ENCODE measurements around the gene ESYT2. TPM values are rescaled to one million over a fixed set of nuclear protein-coding genes. Genes with fewer than 3 reads are reported as not detected.

Gene ESYT2
- total RNA-seq, 1 donor from 2014 or later = 102 TPM

- Histone ChIP-seq H3K36me3 (peaks cover 72 to 100% of the 10 kb centered on the region in 2 donors), H3K4me1 (no peaks in the 10 kb centered on the region), H3K27me3 (no peaks in the 10 kb centered on the region), H3K27ac (no peak overlapping the region), H3K4me3 (no peak overlapping the region), H3K9me3 (no peaks in the 10 kb centered on the region)
- no peak for DNase-seq (ENCODE audit: low spot score in 2 of 2)
- intact Hi-C loops (cut with DNase I) = no loop called here
- TF ChIP-seq CTCF (IDR thresholded peaks at IDR 0.05) = no peak
Observed at GRCh38 chr7:158744070-158744469, 85.2 kb downstream of the ESYT2 start.

- peaks cover 73 to 100% of the 10 kb centered on the region in 2 donors for H3K36me3 ChIP-seq
- H3K9me3 ChIP-seq = no peaks in the 10 kb centered on the region
- H3K27me3 ChIP-seq = no peaks in the 10 kb centered on the region
- no peak overlapping the region for H3K4me3 ChIP-seq
- H3K4me1 ChIP-seq = no peaks in the 10 kb centered on the region
- TF ChIP-seq CTCF (IDR thresholded peaks at IDR 0.05) = no peak
- no peak overlapping the region for H3K27ac ChIP-seq
- DNase-seq (ENCODE audit: low spot score in 2 of 2) = no peak
- intact Hi-C loops (cut with DNase I) = no loop called here
Observed at GRCh38 chr7:158743219-158743618, 86.1 kb downstream of the ESYT2 start.

- Histone ChIP-seq H3K27me3 (no peaks in the 10 kb centered on the region), H3K36me3 (peaks cover 72 to 97% of the 10 kb centered on the region in 2 donors)
Observed at GRCh38 chr7:158742065-158742821, 87.1 kb downstream of the ESYT2 start.

GRCh38 chr7:158741294-158741666, 88.0 kb downstream of the ESYT2 start:
- intact Hi-C loops (cut with DNase I) = no loop called here
- DNase-seq (ENCODE audit: low spot score in 2 of 2) = no peak
- no peak overlapping the region for H3K27ac ChIP-seq

More at GRCh38 chr7:158742065-158742821, 87.1 kb downstream of the ESYT2 start:
- H3K4me3 ChIP-seq = no peak overlapping the region
- TF ChIP-seq CTCF (IDR thresholded peaks at IDR 0.05) = no peak
- H3K4me1 ChIP-seq = no peaks in the 10 kb centered on the region
- no peak overlapping the region for H3K27ac ChIP-seq
- no peaks in the 10 kb centered on the region for H3K9me3 ChIP-seq
- intact Hi-C loops (cut with DNase I) = no loop called here
- DNase-seq (ENCODE audit: low spot score in 2 of 2) = no peak

DNA sequence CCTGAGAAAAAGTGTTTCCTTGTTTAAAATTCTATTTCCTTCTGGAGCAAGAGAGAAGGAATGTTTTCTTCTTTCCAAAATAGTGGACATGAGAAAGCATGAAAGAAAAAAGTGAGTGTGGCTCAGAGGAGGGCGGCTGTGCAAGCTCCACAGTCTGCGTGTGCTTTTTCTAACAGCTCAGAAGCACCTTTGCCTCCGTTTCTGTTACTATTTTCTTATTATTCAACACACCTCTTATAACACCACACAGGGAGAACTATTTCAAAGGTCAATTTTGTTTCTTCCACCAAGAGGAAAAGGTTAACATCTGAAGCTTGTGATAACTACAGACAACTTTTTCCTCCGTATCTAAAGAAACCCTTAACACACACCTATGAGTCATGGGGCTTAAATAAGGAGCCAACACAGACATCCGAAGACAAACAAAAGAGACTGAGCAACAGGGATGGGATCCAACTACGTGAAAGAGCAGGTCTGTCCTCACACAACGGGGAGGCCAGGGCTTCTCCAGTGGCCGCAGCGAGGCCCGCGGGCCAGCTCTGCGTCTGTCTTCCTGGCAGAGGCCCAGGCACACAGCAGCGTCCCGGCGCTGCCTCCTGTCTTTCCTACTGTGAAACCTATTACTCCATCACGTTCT, 88.5 kb downstream of the ESYT2 start:
- H3K9me3 ChIP-seq = no peaks in the 10 kb centered on the region
- H3K4me3 ChIP-seq = no peak overlapping the region
- peaks cover 78 to 97% of the 10 kb centered on the region in 2 donors for H3K36me3 ChIP-seq
- no peak overlapping the region for H3K27ac ChIP-seq
- no peaks in the 10 kb centered on the region for H3K4me1 ChIP-seq
- intact Hi-C loops (cut with DNase I) = no loop called here
- DNase-seq (ENCODE audit: low spot score in 2 of 2) = no peak
- TF ChIP-seq CTCF (IDR thresholded peaks at IDR 0.05) = no peak
- H3K27me3 ChIP-seq = no peaks in the 10 kb centered on the region

More at GRCh38 chr7:158741294-158741666, 88.0 kb downstream of the ESYT2 start:
- Histone ChIP-seq H3K4me1 (no peaks in the 10 kb centered on the region), H3K36me3 (peaks cover 73 to 97% of the 10 kb centered on the region in 2 donors), H3K27me3 (no peaks in the 10 kb centered on the region), H3K9me3 (no peaks in the 10 kb centered on the region), H3K4me3 (no peak overlapping the region)
- no peak for TF ChIP-seq CTCF (IDR thresholded peaks at IDR 0.05)

All from ascending aorta (tissue), 2 donors.